Stimulated activated CD4-positive, alpha-beta T cell treated with anti-CD3 and anti-CD28 coated beads, Interleukin-1b, Interleukin-23, amount 100 ng/mL, for 1 hour (primary cell): Measurements from ENCODE around the gene SV2C.

Experiments used
- DNase-seq, 2 donors: peaks; one replicate each; pipeline ENCODE4 v3.0.0-alpha.2; 2020; ENCODE audit warnings: low read depth in 2 of 2

Gene SV2C

DNA sequence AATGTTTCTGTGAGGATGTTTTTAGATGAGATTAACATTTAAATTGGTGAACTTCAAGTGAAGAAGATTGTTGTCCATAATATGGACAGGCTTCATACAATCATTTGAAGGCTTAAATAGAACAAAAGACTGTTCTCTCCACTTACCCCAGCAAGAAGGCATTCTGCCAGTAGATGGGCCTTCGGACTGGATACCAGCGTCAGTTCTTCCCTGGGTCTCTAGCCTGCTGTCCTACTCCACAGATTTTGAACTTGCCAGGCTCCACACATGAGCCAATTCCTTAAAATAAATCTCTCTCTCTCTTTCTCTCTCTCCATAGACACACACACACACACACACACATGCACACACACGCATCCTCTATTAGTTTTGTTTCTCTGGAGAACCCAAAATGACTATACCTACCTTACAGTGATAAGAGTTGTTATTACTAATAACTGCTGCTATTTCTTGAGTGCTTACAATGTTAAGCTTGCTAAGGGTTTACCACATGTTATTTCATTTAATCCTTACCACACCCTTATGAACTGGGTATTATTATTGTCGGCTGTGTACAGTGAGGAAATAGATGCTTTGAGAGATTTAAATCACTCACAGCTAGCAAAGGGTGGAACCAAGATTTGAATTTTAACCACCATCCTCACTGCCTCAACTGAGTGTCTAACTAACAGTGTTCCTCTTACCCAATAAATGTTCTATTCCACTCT, 300.1 kb downstream of the SV2C start:
- DNase-seq: no peak

DNA sequence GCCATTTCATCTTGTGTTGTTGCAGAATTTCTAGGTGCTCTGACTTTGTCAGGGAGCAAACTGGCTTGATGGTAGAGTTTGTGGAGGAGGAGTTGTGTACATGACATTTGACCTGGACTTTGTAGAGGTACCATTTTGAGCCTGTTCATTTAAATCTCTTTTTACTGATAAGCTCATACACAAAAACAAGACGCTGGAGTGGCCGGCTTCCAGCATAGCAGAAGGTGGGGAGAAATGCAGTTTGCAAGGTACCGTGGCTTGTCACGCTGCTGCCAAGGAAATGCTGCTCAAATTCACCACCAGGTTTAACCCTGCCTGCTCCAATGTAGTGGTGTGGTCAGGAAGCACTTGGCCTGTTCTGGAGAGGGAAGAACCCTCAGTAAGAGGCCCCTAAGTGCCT, 301.0 kb downstream of the SV2C start:
- DNase-seq: no peak

DNA sequence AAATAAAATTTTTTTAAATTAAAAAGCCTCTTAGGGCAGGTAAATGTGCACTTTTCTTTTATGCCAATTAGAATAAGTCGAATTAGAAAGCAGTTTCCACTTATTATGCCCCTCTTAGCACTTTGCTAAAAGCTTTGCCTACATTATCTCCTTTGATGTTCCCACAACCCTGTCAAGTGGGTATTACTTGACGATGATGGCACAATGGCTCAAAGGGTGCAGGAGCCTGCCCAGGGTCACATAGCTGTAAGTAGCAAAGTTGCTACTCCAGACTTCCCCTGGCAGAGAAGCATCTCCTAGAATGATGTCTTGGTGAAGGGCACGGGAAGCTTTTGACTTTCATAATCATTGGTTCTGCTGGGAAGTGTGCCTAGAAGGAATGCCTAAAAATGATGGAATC, 301.5 kb downstream of the SV2C start:
- DNase-seq: no peak

DNA sequence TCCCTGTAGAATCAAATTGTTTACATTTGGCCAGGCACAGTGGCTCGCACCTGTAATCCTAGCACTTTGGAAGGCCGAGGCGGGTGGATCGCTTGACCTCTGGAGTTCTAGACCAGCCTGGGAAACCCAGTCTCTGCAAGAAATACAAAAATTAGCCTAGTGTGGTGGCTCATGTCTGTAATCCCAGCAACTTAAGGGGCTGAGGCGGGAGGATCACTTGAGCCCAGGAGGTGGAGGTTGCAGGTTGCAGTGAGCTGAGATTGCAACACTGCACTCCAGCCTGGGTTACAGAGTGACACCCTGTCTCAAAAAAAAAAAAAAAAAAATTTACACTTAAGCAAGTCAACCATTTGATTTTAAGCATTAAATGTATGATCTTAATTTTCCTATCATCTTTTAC, 302.4 kb downstream of the SV2C start:
- no peak for DNase-seq

DNA sequence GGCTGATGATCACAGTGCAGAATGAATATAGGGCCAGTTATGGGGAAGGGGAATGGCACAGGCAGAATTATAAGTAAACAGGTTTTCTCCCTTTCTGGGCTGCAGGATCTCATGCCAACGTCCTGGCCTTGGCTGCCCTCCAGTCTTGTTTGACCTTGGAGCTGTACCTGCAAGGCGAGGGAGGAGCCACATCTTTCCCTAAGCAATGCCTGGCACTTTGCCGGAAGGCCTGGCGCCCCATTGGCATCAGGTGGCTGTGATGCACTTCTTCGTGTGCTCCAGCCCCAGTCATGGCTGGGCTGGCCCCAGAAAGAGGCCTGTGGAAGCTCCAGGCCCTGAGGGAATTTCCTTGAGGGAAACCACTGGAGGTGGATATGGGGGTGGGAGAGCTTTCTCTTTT, 303.2 kb downstream of the SV2C start:
- DNase-seq: no peak

DNA sequence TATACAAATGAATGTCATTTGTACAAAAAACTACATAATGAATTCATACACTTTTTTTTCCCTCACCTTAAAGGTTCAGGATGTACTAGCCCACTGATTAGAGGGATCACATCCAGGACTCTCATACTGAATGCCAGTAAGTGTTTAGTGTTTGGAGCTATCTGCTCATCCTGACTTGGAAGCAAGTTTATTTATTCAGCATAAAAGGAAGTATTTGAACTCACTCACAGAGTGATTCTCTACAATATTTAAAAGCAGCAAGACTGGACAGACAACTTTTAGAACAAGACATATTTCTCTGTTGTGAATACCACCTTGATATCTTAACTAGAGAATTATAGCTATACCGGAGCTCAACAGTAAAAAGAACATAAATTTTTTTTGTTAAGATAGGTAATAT, 305.1 kb downstream of the SV2C start:
- DNase-seq: no peak

DNA sequence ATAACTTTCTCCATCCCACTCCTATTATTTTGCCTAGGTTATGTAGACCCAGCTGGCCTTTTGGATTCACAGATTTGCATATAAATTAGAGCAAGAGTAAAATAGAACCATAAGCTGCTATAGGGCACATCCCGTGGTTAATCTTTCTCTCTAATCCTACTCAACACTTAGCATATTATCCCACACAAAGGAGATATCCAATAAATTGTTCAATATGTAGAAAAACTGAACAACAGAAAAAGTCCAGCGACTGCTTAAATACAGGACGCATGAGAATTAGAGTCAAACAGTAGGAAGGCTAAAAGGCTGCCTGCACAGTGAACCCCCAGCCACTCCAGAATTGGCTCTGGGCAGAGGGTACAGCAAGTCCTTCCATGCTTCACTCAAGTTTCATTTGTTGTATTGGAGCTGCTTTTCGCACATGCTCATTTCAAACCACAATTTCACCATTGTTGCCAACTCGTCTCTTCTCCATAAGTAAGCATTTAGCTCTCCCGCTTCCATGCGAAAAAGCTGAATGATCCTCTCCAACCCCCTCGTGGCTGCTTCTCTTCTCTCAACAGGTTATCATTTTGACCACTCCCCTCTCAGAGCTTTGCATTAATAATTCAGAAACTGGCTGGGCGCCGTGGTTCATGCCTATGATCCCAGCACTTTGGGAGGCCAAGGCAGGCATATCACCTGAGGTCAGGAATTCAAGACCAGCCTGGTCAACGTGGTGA, 305.8 kb downstream of the SV2C start:
- no peak for DNase-seq

DNA sequence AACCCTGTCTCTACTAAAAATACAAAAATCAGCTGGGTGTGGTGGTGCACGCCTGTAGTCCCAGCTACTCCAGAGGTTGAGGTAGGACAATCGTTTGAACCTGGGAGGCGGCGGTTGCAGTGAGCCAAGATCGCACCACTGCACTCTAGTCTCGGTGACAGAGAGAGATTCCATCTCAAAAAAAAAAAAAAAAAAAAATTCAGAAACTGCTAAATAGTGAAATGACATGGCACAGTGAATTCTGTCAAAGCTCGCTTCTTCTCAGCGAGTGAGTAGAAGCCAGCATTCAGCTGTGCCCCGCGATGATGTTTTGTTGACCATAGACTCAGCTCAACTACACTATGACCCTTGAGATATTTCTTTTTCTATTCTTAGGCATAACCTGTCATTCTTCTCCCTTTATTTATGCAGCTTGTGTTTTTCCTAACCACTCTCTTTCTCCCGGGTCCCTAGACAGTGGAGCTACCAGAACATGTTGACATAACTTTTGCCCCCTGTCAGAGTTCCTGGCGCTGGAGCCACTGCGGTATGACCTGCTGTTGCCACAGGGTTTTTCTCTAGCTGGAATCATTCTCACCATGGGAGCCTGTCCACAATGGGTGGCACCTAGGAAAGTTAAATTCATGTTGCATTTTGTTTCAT, 306.5 kb downstream of the SV2C start:
- no peak for DNase-seq

DNA sequence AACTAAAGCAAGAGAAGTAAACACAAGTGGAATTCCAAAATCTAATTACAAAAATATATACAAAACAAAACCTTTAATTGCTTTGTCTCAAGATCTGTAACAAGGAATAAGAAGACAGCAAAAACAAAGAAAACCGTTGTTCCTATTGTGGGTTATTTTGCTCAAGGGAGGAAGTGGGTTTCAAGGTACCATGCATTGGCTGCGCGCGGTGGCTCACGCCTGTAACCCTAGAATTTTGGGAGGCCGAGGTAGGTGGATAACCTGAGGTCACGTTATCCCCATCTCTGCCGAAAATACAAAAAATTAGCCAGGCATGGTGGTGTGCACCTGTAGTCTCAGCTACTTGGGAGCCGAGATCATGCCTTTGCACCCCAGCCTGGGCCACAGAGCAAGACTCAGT, 307.8 kb downstream of the SV2C start:
- DNase-seq: no peak

DNA sequence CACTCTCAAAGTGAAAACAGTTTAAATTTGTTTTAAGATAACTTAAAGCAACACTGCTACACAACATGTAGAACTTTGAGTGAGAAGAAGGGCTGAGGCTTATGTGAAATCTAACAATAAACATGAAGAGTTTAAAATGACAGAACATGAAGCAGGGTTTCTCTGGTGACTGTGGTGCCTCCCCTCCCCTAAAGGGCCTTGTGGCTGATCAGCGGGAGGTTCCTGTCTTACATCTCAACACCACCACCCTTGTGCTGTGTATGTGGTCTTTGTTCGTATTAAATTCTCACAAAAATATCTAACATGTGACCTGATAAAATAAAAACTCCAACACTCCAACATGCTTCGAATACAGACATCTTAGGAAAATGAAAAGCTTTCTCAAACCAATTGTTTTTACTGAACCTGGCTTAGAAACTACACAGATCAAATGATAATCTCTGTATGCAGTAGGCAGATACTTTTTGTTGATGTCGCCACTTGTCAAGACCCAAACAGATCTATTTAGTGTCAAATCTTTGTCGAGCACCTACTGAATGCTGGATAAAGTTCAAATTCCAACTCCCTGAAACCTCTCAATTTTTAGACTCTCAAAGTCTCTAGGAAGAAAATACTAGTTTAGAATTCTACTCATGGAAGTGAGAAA, 310.0 kb downstream of the SV2C start:
- DNase-seq: no peak

DNA sequence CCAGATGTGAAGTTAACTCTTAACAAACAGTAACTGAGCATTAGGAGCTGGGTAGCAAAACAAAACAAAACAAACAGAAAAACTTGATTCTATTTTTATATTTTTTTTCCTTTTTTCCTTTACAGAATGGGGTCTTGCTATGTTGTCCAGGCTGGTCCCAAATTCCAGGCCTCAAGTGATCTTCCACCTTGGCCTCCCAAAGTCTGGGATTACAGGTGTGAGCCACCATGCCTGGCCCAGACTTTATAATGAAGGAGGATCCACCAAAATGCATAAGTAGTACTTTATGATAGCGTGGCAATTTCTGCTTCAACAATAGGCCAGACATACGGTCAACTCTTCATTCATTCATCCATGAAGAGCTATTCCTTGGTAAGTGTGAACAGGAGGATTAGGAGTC, 314.0 kb downstream of the SV2C start:
- DNase-seq: no peak

DNA sequence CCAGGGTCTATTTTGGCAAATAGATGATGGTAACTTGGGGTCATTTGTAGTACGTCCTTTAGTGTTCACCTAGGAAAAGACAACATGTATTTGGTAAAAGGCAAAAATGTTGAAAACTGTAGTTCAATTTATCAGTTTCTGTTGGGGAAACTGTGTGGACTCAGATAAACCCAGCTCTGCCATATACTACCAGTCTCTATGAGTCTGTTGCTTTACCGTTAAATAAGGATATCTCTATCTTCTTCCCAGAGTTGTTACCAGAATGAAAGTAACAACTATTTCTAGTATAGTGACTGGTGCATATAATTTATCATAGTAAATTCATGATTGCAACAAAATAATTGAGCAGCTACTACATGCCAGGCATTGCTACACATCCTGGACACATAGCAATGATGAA, 316.1 kb downstream of the SV2C start:
- DNase-seq: no peak

DNA sequence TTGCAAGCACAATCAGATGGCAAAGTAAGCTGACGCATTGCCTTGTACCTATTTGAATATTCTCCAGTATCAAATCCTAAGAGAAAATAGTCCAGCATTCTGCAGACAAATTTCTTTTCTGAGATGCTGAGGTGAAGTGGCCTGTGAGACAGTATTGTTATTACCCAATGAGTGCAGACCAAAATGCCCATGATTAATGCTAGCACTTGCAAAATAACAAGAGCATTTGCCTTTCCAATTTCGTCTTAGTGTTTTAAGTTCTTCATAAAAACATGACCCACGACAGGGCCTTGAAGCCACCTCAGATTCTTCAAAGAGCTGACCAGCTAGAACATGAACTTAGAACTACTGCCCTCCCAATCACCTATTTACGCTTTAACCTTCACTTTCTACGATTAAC, 317.3 kb downstream of the SV2C start:
- no peak for DNase-seq

DNA sequence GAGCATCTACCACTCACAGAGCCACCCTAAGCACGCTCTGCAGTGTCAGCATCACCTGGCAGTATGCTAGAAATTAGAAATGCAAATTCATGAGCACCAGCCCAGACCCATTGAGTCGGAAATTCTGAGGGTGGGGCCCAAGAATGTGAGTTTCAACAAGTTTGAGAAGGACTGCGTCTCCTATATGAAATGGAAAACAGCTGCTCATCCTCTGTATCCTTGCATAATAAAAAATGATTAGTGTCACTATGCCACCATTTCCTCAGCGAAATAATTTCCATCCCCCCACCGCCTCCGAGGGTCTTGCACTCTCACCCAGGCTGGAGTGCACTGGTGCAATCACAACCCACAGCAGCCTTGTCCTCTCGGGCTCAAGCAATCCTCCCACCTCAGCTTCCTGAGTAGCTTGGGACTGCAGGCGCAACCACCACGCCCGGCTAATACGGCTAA, 318.6 kb downstream of the SV2C start:
- DNase-seq: no peak

DNA sequence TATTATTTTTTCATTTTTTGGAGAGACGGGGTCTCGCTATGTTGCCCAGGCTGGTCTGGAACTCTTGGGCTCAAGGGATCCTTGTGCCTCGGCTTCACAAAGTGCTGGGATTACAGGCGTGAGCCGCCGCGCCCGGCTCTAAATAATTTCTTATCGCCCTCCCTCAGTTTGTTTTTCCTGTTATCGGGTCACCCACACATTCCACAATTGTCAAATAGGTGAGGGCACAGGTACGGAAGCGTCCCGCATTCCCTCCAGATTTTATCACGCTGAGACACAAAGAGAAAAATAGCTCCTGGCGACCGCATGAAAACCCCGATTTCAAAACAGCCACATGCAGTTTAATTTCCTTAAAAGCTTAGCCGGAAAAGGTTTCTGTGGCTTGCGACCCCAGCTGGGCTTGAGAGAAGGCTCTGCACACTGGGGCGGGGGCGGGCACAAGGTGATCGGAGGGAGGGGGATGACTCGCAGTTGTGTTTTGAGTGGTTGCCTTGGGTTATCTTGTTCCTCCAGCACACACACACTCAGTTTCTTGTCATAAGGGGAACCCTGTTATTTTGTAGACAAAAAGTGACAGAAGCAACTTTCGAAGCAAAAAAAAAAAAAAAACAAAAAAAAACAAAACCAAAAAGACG, 319.2 kb downstream of the SV2C start:
- DNase-seq: peak; percentile 28 to 48

DNA sequence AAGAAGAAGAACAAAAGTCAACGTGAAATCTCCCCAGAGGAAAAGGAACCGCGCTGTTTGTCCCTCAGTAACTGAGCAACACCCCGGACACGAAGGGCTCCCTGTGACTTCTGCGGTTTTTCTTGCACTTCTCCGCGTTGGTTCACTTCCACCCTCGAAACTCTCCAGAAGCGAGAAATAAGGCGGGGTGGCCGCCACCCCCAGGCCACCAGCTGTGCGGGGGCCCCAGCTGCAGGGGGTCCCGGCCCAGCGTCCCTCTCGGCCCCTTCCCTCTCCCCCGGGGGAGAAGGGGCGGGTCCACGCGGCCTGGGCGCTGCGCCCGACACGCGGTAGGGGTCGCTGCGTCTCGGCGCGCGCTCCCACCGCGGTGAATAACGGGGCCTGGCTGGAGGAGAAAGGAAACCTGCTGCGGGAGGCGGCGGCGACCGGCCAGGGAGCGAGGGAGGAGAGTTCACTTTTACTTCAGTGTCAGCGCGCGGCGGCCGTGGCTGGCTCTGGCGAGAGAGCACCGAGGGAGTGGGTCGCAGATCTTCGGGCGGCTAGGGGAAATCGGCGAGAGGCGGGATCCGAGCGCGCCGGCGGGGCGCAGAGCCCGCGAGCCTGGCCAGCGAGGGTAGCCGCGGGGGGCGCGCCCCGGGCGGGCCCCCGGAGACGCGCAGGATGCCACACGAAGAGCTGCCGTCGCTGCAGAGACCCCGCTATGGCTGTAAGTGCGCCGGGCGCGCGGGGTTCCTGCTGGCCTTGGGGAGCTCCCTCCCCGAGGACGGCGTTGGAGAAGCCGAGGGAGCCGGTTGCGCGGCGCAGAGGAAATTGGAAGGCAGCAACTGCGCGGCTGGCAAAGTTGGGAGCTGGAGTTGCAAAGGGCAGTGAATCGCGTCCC, 319.9 kb downstream of the SV2C start, which contains the start of gene IQGAP2:
IQGAP2 (plus strand) TSS at position 400 of the 880 bp plus-strand sequence; CDS start at position 661, 261 bp downstream.
- peak; percentile 49 to 64 for DNase-seq
